GM12864 (cell line): ENCODE data around the gene CAPN13.

Source experiments
- DNase-seq: peaks from one replicate; pipeline ENCODE4 v3.0.0-alpha.2; 2011; ENCODE audit warnings: low read depth
- H3K4me3 ChIP-seq: 2 replicates; pipeline ENCODE4 v1.5.1; 2011; ENCODE audit warnings: mild to moderate bottlenecking, low read depth, low read length, control low read depth
- TF ChIP-seq, protein P1 (sequence below): IDR thresholded peaks from 2 replicates; pipeline ENCODE4 v1.5.1; 2011; ENCODE audit warnings: low read depth, mild to moderate bottlenecking, moderate library complexity, low read length, control low read depth, inconsistent platforms; ENCODE audit errors: missing control alignments

CAPN13 gene

DNA sequence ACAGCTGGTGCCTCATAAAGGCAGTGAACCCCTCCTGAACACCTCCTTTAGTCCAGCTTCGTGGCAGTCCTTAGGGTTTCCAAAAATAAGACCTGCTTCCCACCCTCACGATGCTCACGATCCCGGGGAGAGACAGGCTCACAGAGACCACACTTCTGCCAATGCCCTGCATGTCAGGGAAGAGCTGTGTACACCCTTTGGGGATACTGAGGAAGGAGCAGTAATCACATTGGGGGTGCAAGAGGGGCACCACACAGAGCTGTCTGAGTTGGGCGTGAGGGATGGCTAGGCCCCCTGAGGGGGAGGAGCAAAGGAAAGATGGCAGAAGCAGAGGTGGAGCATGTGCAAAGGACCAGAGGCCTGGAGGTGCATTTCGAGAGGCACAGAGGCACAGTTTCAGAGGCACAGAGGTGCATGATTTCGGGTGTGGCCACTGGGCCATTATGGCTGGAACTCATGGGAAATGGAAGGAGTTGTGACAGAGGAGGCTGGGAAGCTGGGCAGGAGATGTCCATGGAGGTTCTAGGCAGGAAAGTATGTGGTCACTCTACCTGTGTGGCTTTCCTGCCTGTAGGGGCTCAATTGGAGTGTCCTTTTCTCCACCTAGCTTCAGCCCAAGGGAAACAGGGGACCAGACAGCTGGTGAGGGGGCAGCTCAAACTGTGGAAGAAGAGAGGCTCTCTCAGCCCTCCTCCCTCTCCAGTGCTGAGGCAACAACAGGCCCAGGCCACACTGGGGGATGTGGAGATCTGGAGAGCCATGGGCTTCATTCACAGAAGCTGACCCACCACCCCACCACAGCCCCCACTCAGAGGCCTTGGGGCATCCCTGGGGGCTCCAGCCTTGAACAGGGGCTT is 115.9 kb downstream of the CAPN13 start:
- TF ChIP-seq, protein P1, sequence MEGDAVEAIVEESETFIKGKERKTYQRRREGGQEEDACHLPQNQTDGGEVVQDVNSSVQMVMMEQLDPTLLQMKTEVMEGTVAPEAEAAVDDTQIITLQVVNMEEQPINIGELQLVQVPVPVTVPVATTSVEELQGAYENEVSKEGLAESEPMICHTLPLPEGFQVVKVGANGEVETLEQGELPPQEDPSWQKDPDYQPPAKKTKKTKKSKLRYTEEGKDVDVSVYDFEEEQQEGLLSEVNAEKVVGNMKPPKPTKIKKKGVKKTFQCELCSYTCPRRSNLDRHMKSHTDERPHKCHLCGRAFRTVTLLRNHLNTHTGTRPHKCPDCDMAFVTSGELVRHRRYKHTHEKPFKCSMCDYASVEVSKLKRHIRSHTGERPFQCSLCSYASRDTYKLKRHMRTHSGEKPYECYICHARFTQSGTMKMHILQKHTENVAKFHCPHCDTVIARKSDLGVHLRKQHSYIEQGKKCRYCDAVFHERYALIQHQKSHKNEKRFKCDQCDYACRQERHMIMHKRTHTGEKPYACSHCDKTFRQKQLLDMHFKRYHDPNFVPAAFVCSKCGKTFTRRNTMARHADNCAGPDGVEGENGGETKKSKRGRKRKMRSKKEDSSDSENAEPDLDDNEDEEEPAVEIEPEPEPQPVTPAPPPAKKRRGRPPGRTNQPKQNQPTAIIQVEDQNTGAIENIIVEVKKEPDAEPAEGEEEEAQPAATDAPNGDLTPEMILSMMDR, result no peak
- no peak for DNase-seq
- no peak overlapping the region for H3K4me3 ChIP-seq

DNA sequence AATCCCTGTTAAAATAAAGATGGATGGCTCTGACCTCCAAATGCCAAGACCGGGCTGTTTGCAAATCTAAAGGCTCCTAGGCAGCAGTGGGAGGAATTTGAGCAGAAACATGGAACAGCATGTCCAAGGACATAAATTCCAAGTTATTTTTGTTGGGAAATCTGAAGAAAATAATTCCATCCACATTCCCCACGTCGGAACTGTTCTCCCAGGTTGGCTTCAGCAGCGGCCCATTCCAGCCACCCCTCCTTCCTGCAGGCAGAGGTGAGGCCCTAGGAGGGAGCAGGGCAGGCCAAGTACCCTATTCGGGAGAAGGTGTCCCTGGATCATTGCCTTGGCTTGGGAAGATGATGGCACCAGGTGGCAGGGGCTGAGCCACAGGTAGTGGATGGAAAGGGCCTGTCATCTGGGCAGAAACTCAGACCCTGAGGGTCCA is 117.1 kb downstream of the CAPN13 start:
- H3K4me3 ChIP-seq, result no peak overlapping the region
- DNase-seq, result no peak
- TF ChIP-seq, protein P1, result no peak

DNA sequence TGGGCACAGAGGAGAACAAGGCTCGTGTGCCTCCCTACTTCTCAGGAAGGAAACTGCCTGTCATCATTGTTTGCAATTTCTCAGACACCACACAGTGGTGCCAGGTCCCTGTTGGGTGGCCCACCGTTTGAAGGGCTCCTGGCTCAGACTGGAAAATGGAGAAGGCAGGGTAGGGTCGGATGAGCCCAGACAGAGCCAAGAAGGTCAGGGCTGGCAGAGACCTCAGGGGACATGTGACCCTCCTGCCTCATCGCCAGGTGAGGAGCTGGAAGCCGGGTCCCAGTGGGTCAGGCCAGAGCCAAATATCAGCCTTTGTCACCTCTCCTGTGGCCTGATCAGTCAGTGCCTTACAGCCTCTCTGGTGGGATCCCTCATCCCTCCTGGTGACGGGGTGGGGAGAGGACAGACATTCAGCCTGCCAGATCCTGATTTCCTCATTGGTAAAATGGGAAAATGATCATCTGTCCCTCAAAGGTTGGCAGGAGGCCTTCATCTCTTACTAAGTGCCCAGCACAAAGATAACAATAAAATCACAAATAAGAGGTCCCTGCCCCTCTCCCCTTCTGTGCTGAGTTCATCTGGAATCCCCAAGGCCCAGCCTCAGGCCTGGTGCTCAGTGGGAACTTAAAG is 117.6 kb downstream of the CAPN13 start:
- TF ChIP-seq, protein P1, result no peak
- no peak overlapping the region for H3K4me3 ChIP-seq
- DNase-seq, result no peak

DNA sequence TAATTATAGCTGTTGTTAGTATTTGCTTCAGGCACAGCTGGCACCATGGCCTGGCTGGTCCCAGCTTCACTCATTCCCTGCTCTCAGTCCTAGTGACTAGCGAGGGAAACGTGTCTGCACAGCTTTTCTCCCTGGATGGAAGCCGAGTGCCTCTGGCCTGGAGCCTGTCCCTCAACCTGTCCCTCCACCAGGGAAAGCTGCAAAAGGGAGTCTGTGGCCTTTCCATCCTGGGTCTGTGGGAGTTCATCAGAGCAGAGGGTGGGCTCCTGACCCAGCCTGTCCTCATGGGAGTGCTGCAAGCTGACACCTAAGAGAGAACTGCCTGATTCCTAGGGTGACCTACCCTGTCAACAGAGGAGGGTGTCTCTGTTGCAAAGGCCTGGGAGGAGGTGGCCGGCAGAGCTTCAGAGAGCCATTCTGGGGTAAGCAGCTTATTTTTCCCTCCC is 118.3 kb downstream of the CAPN13 start:
- TF ChIP-seq, protein P1, result no peak
- no peak for DNase-seq
- no peak overlapping the region for H3K4me3 ChIP-seq

DNA sequence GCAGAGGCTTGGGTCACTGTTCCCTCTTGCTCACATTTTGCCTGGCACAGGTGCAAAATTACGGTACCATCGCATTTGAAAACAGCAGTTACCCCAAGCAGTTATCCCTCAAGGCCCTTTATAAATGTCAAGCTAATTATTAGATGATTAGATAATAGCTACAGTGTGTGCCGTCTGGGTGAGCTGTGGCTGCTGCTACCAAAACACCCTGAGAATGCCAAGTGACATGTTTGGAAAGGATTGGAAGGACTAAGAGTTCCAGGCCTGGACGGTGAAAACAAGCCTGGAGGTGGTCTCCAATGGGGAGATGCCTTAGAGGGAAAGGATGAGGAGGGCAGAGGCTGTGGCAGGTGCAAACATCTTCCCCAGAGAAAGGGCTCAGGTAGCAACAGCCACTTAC is 120.6 kb downstream of the CAPN13 start:
- H3K4me3 ChIP-seq, result no peak overlapping the region
- TF ChIP-seq, protein P1, result no peak
- no peak for DNase-seq

DNA sequence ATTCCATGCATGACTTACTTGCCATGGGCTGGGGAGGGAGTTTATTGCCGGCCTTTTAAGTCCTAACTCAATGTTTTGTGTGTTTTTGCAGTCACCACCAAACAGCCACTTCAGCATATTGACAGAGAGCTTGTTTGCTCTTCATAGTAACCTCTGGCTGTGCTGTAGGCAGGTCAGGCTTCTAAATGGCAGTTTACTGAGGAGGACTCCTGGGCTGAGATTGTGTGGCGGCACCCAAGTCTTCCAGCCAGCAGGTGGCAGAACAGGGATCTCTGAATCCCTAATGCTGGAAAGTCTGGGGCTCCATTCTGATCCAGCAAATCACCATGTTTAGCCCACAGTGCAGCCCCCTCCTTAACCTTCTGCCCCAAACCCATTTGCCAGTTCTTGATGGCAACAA is 121.2 kb downstream of the CAPN13 start:
- no peak for DNase-seq
- no peak overlapping the region for H3K4me3 ChIP-seq
- TF ChIP-seq, protein P1, result peak; percentile 47
